ENCODE data around the gene RPS5.

The RPS5 gene

GRCh38 chr19:58385313-58385890 is 1.7 kb upstream of the RPS5 start:
- WGBS (ENCODE audit: extremely low coverage, insufficient coverage, insufficient read length) = no CpG with 5 or more reads among the region's 9 CpGs
- Histone ChIP-seq H2AFZ (ENCODE audit: insufficient read depth, low read length, poor library complexity) (no peak overlapping the region), H3K4me2 (ENCODE audit: low read length) (peak overlapping the region; percentile 63), H4K8ac (ENCODE audit: low read depth, low read length) (peak overlapping the region; percentile 95), H3K9me3 (ENCODE audit: insufficient read depth, low read depth, low read length) (no peaks in the 10 kb centered on the region), H2BK5ac (ENCODE audit: low read depth, low read length, poor library complexity) (no peak overlapping the region), H3K18ac (ENCODE audit: low read length) (peak overlapping the region; percentile 9), H4K12ac (ENCODE audit: low read depth, low read length) (peak overlapping the region; percentile 45), H3K79me2 (ENCODE audit: control insufficient read depth, insufficient read depth, low read length, poor library complexity) (peaks cover 15% of the 10 kb centered on the region), H3K4me1 (ENCODE audit: control insufficient read depth in 1 of 2, insufficient read depth in 2 of 2, low read length in 2 of 2) (peaks cover 18 to 28% of the 10 kb centered on the region in 2 experiments), H3K27me3 (ENCODE audit: insufficient read depth, low read length) (no peaks in the 10 kb centered on the region), H3K4ac (ENCODE audit: low read depth, low read length) (peak overlapping the region; percentile 23), H2BK12ac (ENCODE audit: low read length) (no peak overlapping the region), H2AK5ac (ENCODE audit: low read length) (peak overlapping the region; percentile 56), H3K14ac (ENCODE audit: low read length) (peak overlapping the region; percentile 94), H3K9ac (ENCODE audit: low read length) (peak overlapping the region; percentile 99), H2BK120ac (ENCODE audit: insufficient read depth, low read length, poor library complexity) (no peak overlapping the region), H3K36me3 (ENCODE audit: control insufficient read depth in 1 of 2, insufficient read depth in 2 of 2, low read length in 2 of 2) (peaks cover 6 to 14% of the 10 kb centered on the region in 2 experiments), H3K23ac (ENCODE audit: low read length) (no peak overlapping the region), H3K79me1 (ENCODE audit: low read length) (peaks cover 15% of the 10 kb centered on the region), H4K91ac (ENCODE audit: low read depth, low read length) (peak overlapping the region; percentile 98), H3K4me3 (ENCODE audit: low read depth, low read length) (no peak overlapping the region), H3K27ac (ENCODE audit: low read depth, low read length) (peak overlapping the region; percentile 97)
- no peak for DNase-seq

GRCh38 chr19:58385891-58386575 is 1.0 kb upstream of the RPS5 start:
- H4K91ac ChIP-seq (ENCODE audit: low read depth, low read length) = peak overlapping the region; percentile 98
- peaks cover 11% of the 10 kb centered on the region for H3K79me1 ChIP-seq (ENCODE audit: low read length)
- H3K27ac ChIP-seq (ENCODE audit: low read depth, low read length) = peak overlapping the region; percentile 97
- peak overlapping the region; percentile 70 for H2BK120ac ChIP-seq (ENCODE audit: insufficient read depth, low read length, poor library complexity)
- H3K18ac ChIP-seq (ENCODE audit: low read length) = peak overlapping the region; percentile 96
- H3K9ac ChIP-seq (ENCODE audit: low read length) = peak overlapping the region; percentile 99
- DNase-seq = no peak
- H4K12ac ChIP-seq (ENCODE audit: low read depth, low read length) = peak overlapping the region; percentile 95
- peak overlapping the region; percentile 63 for H3K4me2 ChIP-seq (ENCODE audit: low read length)
- H3K27me3 ChIP-seq (ENCODE audit: insufficient read depth, low read length) = no peaks in the 10 kb centered on the region
- peak overlapping the region; percentile 95 for H4K8ac ChIP-seq (ENCODE audit: low read depth, low read length)
- no CpG with 5 or more reads among the region's 36 CpGs for WGBS (ENCODE audit: extremely low coverage, insufficient coverage, insufficient read length)
- peak overlapping the region; percentile 23 for H3K4ac ChIP-seq (ENCODE audit: low read depth, low read length)
- no peak overlapping the region for H2BK12ac ChIP-seq (ENCODE audit: low read length)
- peak overlapping the region; percentile 81 for H2BK5ac ChIP-seq (ENCODE audit: low read depth, low read length, poor library complexity)
- H3K4me1 ChIP-seq (ENCODE audit: control insufficient read depth in 1 of 2, insufficient read depth in 2 of 2, low read length in 2 of 2) = peaks cover 18 to 28% of the 10 kb centered on the region in 2 experiments
- no peaks in the 10 kb centered on the region for H3K9me3 ChIP-seq (ENCODE audit: insufficient read depth, low read depth, low read length)
- H3K14ac ChIP-seq (ENCODE audit: low read length) = peak overlapping the region; percentile 94
- H3K23ac ChIP-seq (ENCODE audit: low read length) = no peak overlapping the region
- peaks cover 8 to 17% of the 10 kb centered on the region in 2 experiments for H3K36me3 ChIP-seq (ENCODE audit: control insufficient read depth in 1 of 2, insufficient read depth in 2 of 2, low read length in 2 of 2)
- H3K79me2 ChIP-seq (ENCODE audit: control insufficient read depth, insufficient read depth, low read length, poor library complexity) = peaks cover 15% of the 10 kb centered on the region
- H2AK5ac ChIP-seq (ENCODE audit: low read length) = peak overlapping the region; percentile 56
- peak overlapping the region; percentile 77 for H2AFZ ChIP-seq (ENCODE audit: insufficient read depth, low read length, poor library complexity)
- peak overlapping the region; percentile 80 for H3K4me3 ChIP-seq (ENCODE audit: low read depth, low read length)

- Histone ChIP-seq H3K79me1 (ENCODE audit: low read length) (peaks cover 11% of the 10 kb centered on the region), H3K18ac (ENCODE audit: low read length) (no peak overlapping the region), H2AK5ac (ENCODE audit: low read length) (peak overlapping the region; percentile 49), H3K9ac (ENCODE audit: low read length) (peak overlapping the region; percentile 87), H2BK12ac (ENCODE audit: low read length) (no peak overlapping the region), H3K9me3 (ENCODE audit: insufficient read depth, low read depth, low read length) (no peaks in the 10 kb centered on the region), H4K91ac (ENCODE audit: low read depth, low read length) (no peak overlapping the region), H3K27ac (ENCODE audit: low read depth, low read length) (no peak overlapping the region), H3K27me3 (ENCODE audit: insufficient read depth, low read length) (no peaks in the 10 kb centered on the region), H3K23ac (ENCODE audit: low read length) (no peak overlapping the region), H4K8ac (ENCODE audit: low read depth, low read length) (peak overlapping the region; percentile 1), H3K4ac (ENCODE audit: low read depth, low read length) (peak overlapping the region; percentile 80), H3K14ac (ENCODE audit: low read length) (peak overlapping the region; percentile 38), H3K4me1 (ENCODE audit: control insufficient read depth in 1 of 2, insufficient read depth in 2 of 2, low read length in 2 of 2) (peaks cover 11 to 20% of the 10 kb centered on the region in 2 experiments), H2BK5ac (ENCODE audit: low read depth, low read length, poor library complexity) (no peak overlapping the region), H3K4me3 (ENCODE audit: low read depth, low read length) (peak overlapping the region; percentile 80), H2AFZ (ENCODE audit: insufficient read depth, low read length, poor library complexity) (no peak overlapping the region), H3K4me2 (ENCODE audit: low read length) (peak overlapping the region; percentile 63), H2BK120ac (ENCODE audit: insufficient read depth, low read length, poor library complexity) (no peak overlapping the region), H3K36me3 (ENCODE audit: control insufficient read depth in 1 of 2, insufficient read depth in 2 of 2, low read length in 2 of 2) (peaks cover 16 to 27% of the 10 kb centered on the region in 2 experiments), H4K12ac (ENCODE audit: low read depth, low read length) (no peak overlapping the region), H3K79me2 (ENCODE audit: control insufficient read depth, insufficient read depth, low read length, poor library complexity) (peaks cover 15% of the 10 kb centered on the region)
- DNase-seq = no peak
- no CpG with 5 or more reads among the region's 39 CpGs for WGBS (ENCODE audit: extremely low coverage, insufficient coverage, insufficient read length)
These were observed 487 bp downstream of the RPS5 start for GRCh38 chr19:58387338-58388174.

GRCh38 chr19:58388175-58388526 is 1.1 kb downstream of the RPS5 start:
- H3K18ac ChIP-seq (ENCODE audit: low read length) = no peak overlapping the region
- H3K9ac ChIP-seq (ENCODE audit: low read length) = peak overlapping the region; percentile 60
- no peak overlapping the region for H4K8ac ChIP-seq (ENCODE audit: low read depth, low read length)
- no peak overlapping the region for H2BK5ac ChIP-seq (ENCODE audit: low read depth, low read length, poor library complexity)
- H2BK120ac ChIP-seq (ENCODE audit: insufficient read depth, low read length, poor library complexity) = no peak overlapping the region
- peaks cover 15% of the 10 kb centered on the region for H3K79me2 ChIP-seq (ENCODE audit: control insufficient read depth, insufficient read depth, low read length, poor library complexity)
- H2BK12ac ChIP-seq (ENCODE audit: low read length) = no peak overlapping the region
- H3K79me1 ChIP-seq (ENCODE audit: low read length) = peaks cover 11% of the 10 kb centered on the region
- H3K4me2 ChIP-seq (ENCODE audit: low read length) = peak overlapping the region; percentile 63
- no peaks in the 10 kb centered on the region for H3K9me3 ChIP-seq (ENCODE audit: insufficient read depth, low read depth, low read length)
- H3K23ac ChIP-seq (ENCODE audit: low read length) = no peak overlapping the region
- no peak overlapping the region for H2AK5ac ChIP-seq (ENCODE audit: low read length)
- peaks cover 22 to 33% of the 10 kb centered on the region in 2 experiments for H3K36me3 ChIP-seq (ENCODE audit: control insufficient read depth in 1 of 2, insufficient read depth in 2 of 2, low read length in 2 of 2)
- H3K4me1 ChIP-seq (ENCODE audit: control insufficient read depth in 1 of 2, insufficient read depth in 2 of 2, low read length in 2 of 2) = peaks cover 15 to 25% of the 10 kb centered on the region in 2 experiments
- no CpG with 5 or more reads among the region's 3 CpGs for WGBS (ENCODE audit: extremely low coverage, insufficient coverage, insufficient read length)
- H3K4ac ChIP-seq (ENCODE audit: low read depth, low read length) = peak overlapping the region; percentile 80
- H3K4me3 ChIP-seq (ENCODE audit: low read depth, low read length) = peak overlapping the region; percentile 80
- H3K27ac ChIP-seq (ENCODE audit: low read depth, low read length) = no peak overlapping the region
- no peak overlapping the region for H2AFZ ChIP-seq (ENCODE audit: insufficient read depth, low read length, poor library complexity)
- H3K27me3 ChIP-seq (ENCODE audit: insufficient read depth, low read length) = no peaks in the 10 kb centered on the region
- no peak overlapping the region for H3K14ac ChIP-seq (ENCODE audit: low read length)
- H4K12ac ChIP-seq (ENCODE audit: low read depth, low read length) = no peak overlapping the region
- no peak for DNase-seq
- H4K91ac ChIP-seq (ENCODE audit: low read depth, low read length) = no peak overlapping the region

Data from trophoblast cell (in vitro differentiated cells and primary cell).